SK-N-SH (cell line): Measurements from ENCODE around the gene BIRC3. TPM values are rescaled to one million over a fixed set of nuclear protein-coding genes. Genes with fewer than 3 reads are reported as not detected.

Experiments used
- CTCF ChIA-PET: fragments of 300-600, 350-600 bp; formaldehyde crosslinking; extraction: SDS; loops from one replicate; lab custom pipeline; 2021; lab: Yijun Ruan, JAX
- POLR2A ChIA-PET: fragments of 350-600 bp; sonication (Branson Sonifier 250); formaldehyde crosslinking; extraction: SDS; loops from one replicate; lab custom pipeline; 2020; ENCODE audit warnings: antibody characterized with exemption, inconsistent platforms; lab: Yijun Ruan, JAX
- DNase-seq: peaks from one replicate; pipeline ENCODE4 v3.0.0; 2012
- H2AFZ ChIP-seq: fragments of 200-600 bp; sonication (generic); 2 replicates; pipeline ENCODE4 v1.8.1; 2016; ENCODE audit warnings: antibody characterized with exemption, mild to moderate bottlenecking, low read depth
- H3F3A ChIP-seq: fragments of 200-600 bp; sonication (generic); replicated peaks from 2 replicates; pipeline ENCODE3; 2016; ENCODE audit warnings: antibody characterized with exemption, mild to moderate bottlenecking; ENCODE audit not compliant: insufficient read depth
- H3K27ac ChIP-seq, 2 experiments: fragments of 200-500 bp in 1 of 2; fragments of 200-600 bp in 1 of 2; sonication (Bioruptor generic) in 1 of 2; sonication (generic), shearing (Covaris generic) in 1 of 2; 2 replicates each; pipeline versions ENCODE4 v1.5.1 to v1.6.1; 2014 to 2016; ENCODE audit warnings: low read depth in 2 of 2, inconsistent platforms in 1 of 2, low read length in 1 of 2, mild to moderate bottlenecking in 1 of 2, mixed read lengths in 1 of 2
- H3K27me3 ChIP-seq: fragments of 200-600 bp; sonication (generic), shearing (Covaris generic); 2 replicates; pipeline ENCODE4 v1.6.1; 2016; ENCODE audit warnings: mixed run types; ENCODE audit not compliant: insufficient read depth
- H3K36me3 ChIP-seq, 2 experiments: fragments of 200-500 bp in 1 of 2; fragments of 200-600 bp in 1 of 2; sonication (Bioruptor generic) in 1 of 2; sonication (generic) in 1 of 2; replicated peaks in 1 of 2; 2 replicates each; pipeline versions ENCODE3 to v1.5.1; 2014 to 2016; ENCODE audit warnings: low read length in 1 of 2, mild to moderate bottlenecking in 1 of 2; ENCODE audit not compliant: insufficient read depth in 2 of 2, control insufficient read depth in 1 of 2
- H3K4me1 ChIP-seq, 2 experiments: fragments of 200-500 bp in 1 of 2; fragments of 200-600 bp in 1 of 2; sonication (Bioruptor generic) in 1 of 2; sonication (generic), shearing (Covaris generic) in 1 of 2; 2 replicates each; pipeline versions ENCODE4 v1.5.1 to v1.6.1; 2014 to 2016; ENCODE audit warnings: low read depth in 1 of 2, low read length in 1 of 2, mixed run types in 1 of 2; ENCODE audit not compliant: insufficient read depth in 2 of 2, control insufficient read depth in 1 of 2
- H3K4me2 ChIP-seq: fragments of 200-600 bp; sonication (generic), shearing (Covaris generic); 2 replicates; pipeline ENCODE4 v1.6.1; 2017; ENCODE audit warnings: mixed run types
- H3K4me3 ChIP-seq, 2 experiments: fragments of 200-500 bp in 1 of 2; fragments of 200-600 bp in 1 of 2; sonication (Bioruptor generic) in 1 of 2; sonication (generic), shearing (Covaris generic) in 1 of 2; 2 replicates each; pipeline versions ENCODE4 v1.5.1 to v1.8.1; 2014 to 2016; ENCODE audit warnings: low read depth in 2 of 2, inconsistent platforms in 1 of 2, low read length in 1 of 2, mild to moderate bottlenecking in 1 of 2, mixed read lengths in 1 of 2, moderate library complexity in 1 of 2
- H3K79me2 ChIP-seq: fragments of 200-600 bp; sonication (generic); 2 replicates; pipeline ENCODE4 v1.8.1; 2017; ENCODE audit warnings: mild to moderate bottlenecking; ENCODE audit not compliant: insufficient read depth
- H3K9ac ChIP-seq: fragments of 200-600 bp; sonication (generic); 2 replicates; pipeline ENCODE4 v1.6.1; 2017; ENCODE audit warnings: mixed run types
- H3K9me2 ChIP-seq: fragments of 200-600 bp; sonication (generic); 2 replicates; pipeline ENCODE4 v1.6.1; 2017; ENCODE audit warnings: mixed run types
- H3K9me3 ChIP-seq: fragments of 200-600 bp; sonication (generic); 2 replicates; pipeline ENCODE4 v1.6.1; 2017; ENCODE audit warnings: mixed run types, mild to moderate bottlenecking, moderate library complexity
- H4K20me1 ChIP-seq: fragments of 200-600 bp; sonication (generic); 2 replicates; pipeline ENCODE4 v1.6.1; 2017; ENCODE audit warnings: mild to moderate bottlenecking, mixed run types; ENCODE audit not compliant: insufficient read depth
- CHD2 ChIP-seq: fragments of 150-350 bp; IDR thresholded peaks from 2 replicates; pipeline ENCODE4 v1.6.1; 2018; ENCODE audit warnings: low read length; ENCODE audit not compliant: partially characterized antibody
- EP300 ChIP-seq, 2 experiments: IDR thresholded peaks; 2 replicates each; pipeline versions ENCODE4 v1.4.0 to v1.6.1; 2012; ENCODE audit warnings: borderline replicate concordance in 1 of 2, low read depth in 1 of 2, low read length in 1 of 2
- FOSL2 ChIP-seq: IDR thresholded peaks from 2 replicates; pipeline ENCODE4 v1.4.0; 2012; ENCODE audit warnings: low read depth, mild to moderate bottlenecking, moderate library complexity, borderline replicate concordance
- FOXJ3 ChIP-seq: sonication (generic); formaldehyde crosslinking; IDR thresholded peaks from 2 replicates; pipeline ENCODE4 v1.5.1; 2020; ENCODE audit warnings: mild to moderate bottlenecking, missing genetic modification reagents
- JUND ChIP-seq: IDR thresholded peaks from 2 replicates; pipeline ENCODE4 v1.4.0; 2012
- MXI1 ChIP-seq: IDR thresholded peaks from 2 replicates; pipeline ENCODE4 v1.6.1; 2012; ENCODE audit warnings: mild to moderate bottlenecking, low read depth, low read length, improper control_type of control experiment
- NFIC ChIP-seq: IDR thresholded peaks from 2 replicates; pipeline ENCODE4 v1.4.0; 2012; ENCODE audit warnings: borderline replicate concordance
- POLR2AphosphoS5 ChIP-seq: IDR thresholded peaks from 2 replicates; pipeline ENCODE4 v1.6.1; 2012; ENCODE audit warnings: low read depth, low read length
- RCOR1 ChIP-seq: fragments of 150-350 bp; IDR thresholded peaks from 2 replicates; pipeline ENCODE4 v1.6.1; 2017; ENCODE audit warnings: antibody characterized with exemption, low read length
- RXRA ChIP-seq: IDR thresholded peaks from 2 replicates; pipeline ENCODE4 v1.4.0; 2012; ENCODE audit warnings: low read depth, mild to moderate bottlenecking, borderline replicate concordance
- SIN3A ChIP-seq: IDR thresholded peaks from 2 replicates; pipeline ENCODE4 v1.6.1; 2012; ENCODE audit warnings: low read depth, mild to moderate bottlenecking, low read length, moderate library complexity, borderline replicate concordance
- TCF12 ChIP-seq: IDR thresholded peaks from 2 replicates; pipeline ENCODE4 v1.4.0; 2012
- TEAD4 ChIP-seq: IDR thresholded peaks from 2 replicates; pipeline ENCODE4 v1.4.0; 2012; ENCODE audit warnings: mild to moderate bottlenecking, borderline replicate concordance; ENCODE audit not compliant: insufficient read depth
- YY1 ChIP-seq: IDR thresholded peaks from 2 replicates; pipeline ENCODE4 v1.4.0; 2012; ENCODE audit warnings: low read depth, mild to moderate bottlenecking
- WGBS: methylation state at CpG from one replicate; pipeline ENCODE4 v1.1.6; 2017; ENCODE audit warnings: low lambda C conversion rate; 5-methylcytosine and 5-hydroxymethylcytosine counted together
- polyA plus RNA-seq, 3 experiments: library from polyadenylated mRNA; depleted of rRNA; stranded (reverse); fragments of >200 nt; gene quantifications; 2 replicates each; pipeline ENCODE4 v1.2.3, GENCODE V29; 2012
- TF ChIP-seq, protein P1 (sequence below): IDR thresholded peaks from 2 replicates; pipeline ENCODE4; 2012
- TF ChIP-seq, protein P2 (sequence below): IDR thresholded peaks from 2 replicates; pipeline ENCODE4 v1.4.0; 2012; ENCODE audit warnings: low read depth
- TF ChIP-seq, protein P3 (sequence below): fragments of 200-600 bp; sonication (generic); IDR thresholded peaks from 2 replicates; pipeline ENCODE4 v1.6.1; 2017; ENCODE audit warnings: antibody characterized with exemption, mild to moderate bottlenecking, moderate library complexity
- TF ChIP-seq, protein P4 (sequence below): IDR thresholded peaks from 2 replicates; pipeline ENCODE4 v1.4.0; 2012; ENCODE audit warnings: low read depth, borderline replicate concordance

The BIRC3 gene
- polyA plus RNA-seq (2012; rRNA removed): 0.46 and 0.62 TPM in 2 replicates
- 0.66 and 0.93 TPM in 2 replicates for polyA plus RNA-seq (2012; cell fraction: cytosol; rRNA removed)
- 0.26 and 0.57 TPM in 2 replicates for polyA plus RNA-seq (2012; cell fraction: nucleus; rRNA removed)

DNA sequence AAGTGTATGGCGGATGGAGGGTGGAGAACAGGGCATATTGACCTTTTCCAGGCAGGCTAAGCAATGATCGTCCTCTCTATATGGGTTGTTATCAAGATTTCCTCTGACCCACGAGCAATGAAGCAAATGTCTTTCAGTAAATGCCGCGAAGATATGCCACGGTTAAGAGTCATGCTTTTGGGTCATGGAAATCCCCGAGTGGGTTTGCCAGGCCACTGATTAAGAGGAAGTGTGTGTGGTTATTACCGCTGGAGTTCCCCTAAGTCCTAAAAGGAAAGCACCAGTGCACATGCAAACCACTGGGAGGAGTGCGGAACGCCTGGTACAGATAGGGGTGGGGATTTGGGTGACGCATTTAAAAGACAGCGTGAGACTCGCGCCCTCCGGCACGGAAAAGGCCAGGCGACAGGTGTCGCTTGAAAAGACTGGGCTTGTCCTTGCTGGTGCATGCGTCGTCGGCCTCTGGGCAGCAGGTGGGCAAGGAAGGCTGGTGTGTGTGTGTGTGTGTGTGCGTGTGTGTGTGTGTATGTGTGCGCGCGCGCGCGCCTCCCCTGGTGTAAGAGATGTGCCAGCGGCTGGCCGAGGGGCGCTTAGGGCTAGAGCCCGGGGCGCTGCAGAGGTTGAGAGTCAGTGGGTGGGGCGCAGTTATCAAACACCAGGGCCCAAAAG is at the start of gene BIRC3:
Gene BIRC3, plus strand, starts transcription at position 386 of the 669 bp plus-strand sequence. CDS start 7,026 bp downstream, outside the sequence.
- Histone ChIP-seq H3K9me2 (no peaks in the 10 kb centered on the region), H3F3A (peaks cover 21% of the 10 kb centered on the region), H3K27ac (peak within 1 kb of the TSS in 1 of 2 experiments; percentile 41; a peak in 1 of 4 replicates), H3K27me3 (no peaks in the 10 kb centered on the region), H3K9me3 (no peaks in the 10 kb centered on the region), H2AFZ (peak within 1 kb of the TSS; percentile 78), H3K4me3 (peak within 1 kb of the TSS; percentile 52 to 66), H3K9ac (peak within 1 kb of the TSS; percentile 39), H3K4me2 (peak within 1 kb of the TSS; percentile 90), H3K79me2 (peaks cover 3% of the 10 kb centered on the region; the same call in 1 of the 2 replicates), H4K20me1 (no peaks in the 10 kb centered on the region), H3K36me3 (no peaks in the 10 kb centered on the region), H3K4me1 (peaks cover 8 to 16% of the 10 kb centered on the region in 2 experiments; a peak in 2 of 4 replicates)
- ChIA-PET POLR2A (no interaction called here), CTCF (interaction anchor here (1.9 kb wide), 2 partner anchors 24 to 25 kb away, joined by 6 to 13 read pairs; no protein-coding TSS in a partner anchor)
- TF ChIP-seq EP300 (IDR thresholded peaks at IDR 0.05; ENCODE audit: borderline replicate concordance in 1 of 2, low read depth in 1 of 2, low read length in 1 of 2) (peak in 1 of 2 experiments; percentile 27; a peak in 1 of 4 replicates), TCF12 (peak; percentile 40; the same call in 1 of the 2 replicates), NFIC (0 out of 2 replicates have a peak, but pooled peaks have one; percentile 18), MXI1 (peak; percentile 65; the same call in 1 of the 2 replicates), JUND (no peak), SIN3A (0 out of 2 replicates have a peak, but pooled peaks have one; percentile 45), TEAD4 (no peak), RCOR1 (0 out of 2 replicates have a peak, but pooled peaks have one; percentile 5)
- TF ChIP-seq, protein P1, sequence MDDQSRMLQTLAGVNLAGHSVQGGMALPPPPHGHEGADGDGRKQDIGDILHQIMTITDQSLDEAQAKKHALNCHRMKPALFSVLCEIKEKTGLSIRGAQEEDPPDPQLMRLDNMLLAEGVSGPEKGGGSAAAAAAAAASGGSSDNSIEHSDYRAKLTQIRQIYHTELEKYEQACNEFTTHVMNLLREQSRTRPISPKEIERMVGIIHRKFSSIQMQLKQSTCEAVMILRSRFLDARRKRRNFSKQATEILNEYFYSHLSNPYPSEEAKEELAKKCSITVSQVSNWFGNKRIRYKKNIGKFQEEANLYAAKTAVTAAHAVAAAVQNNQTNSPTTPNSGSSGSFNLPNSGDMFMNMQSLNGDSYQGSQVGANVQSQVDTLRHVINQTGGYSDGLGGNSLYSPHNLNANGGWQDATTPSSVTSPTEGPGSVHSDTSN: peak; percentile 31; the same call in 1 of the 2 replicates
- TF ChIP-seq, protein P2, sequence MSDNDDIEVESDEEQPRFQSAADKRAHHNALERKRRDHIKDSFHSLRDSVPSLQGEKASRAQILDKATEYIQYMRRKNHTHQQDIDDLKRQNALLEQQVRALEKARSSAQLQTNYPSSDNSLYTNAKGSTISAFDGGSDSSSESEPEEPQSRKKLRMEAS: peak; percentile 80
- TF ChIP-seq, protein P3, sequence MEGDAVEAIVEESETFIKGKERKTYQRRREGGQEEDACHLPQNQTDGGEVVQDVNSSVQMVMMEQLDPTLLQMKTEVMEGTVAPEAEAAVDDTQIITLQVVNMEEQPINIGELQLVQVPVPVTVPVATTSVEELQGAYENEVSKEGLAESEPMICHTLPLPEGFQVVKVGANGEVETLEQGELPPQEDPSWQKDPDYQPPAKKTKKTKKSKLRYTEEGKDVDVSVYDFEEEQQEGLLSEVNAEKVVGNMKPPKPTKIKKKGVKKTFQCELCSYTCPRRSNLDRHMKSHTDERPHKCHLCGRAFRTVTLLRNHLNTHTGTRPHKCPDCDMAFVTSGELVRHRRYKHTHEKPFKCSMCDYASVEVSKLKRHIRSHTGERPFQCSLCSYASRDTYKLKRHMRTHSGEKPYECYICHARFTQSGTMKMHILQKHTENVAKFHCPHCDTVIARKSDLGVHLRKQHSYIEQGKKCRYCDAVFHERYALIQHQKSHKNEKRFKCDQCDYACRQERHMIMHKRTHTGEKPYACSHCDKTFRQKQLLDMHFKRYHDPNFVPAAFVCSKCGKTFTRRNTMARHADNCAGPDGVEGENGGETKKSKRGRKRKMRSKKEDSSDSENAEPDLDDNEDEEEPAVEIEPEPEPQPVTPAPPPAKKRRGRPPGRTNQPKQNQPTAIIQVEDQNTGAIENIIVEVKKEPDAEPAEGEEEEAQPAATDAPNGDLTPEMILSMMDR: peak; percentile 39
- DNase-seq: peak; percentile 62
- WGBS: 6% methylated on average over 22 of the region's 34 CpGs

DNA sequence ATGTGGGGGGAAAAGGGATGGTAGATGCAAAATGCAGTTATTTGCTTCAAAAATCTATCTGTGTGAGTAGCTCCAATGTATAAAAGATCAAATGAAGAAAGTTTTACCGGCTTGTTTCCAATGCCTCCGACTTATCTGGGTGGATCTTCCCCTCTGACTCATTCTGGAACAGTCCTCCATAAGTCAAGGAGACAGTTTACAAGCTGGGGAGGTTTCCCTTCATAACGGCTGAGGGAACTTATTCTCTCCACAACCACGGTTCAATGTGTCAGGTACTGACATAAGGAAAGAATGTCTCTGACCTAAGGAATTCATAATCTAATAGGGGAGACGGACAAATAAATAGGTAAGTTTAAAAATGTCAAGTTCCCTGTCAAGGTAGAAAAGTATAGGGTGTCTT is 49.7 kb upstream of the BIRC3 start:
- Histone ChIP-seq H3K9me2 (no peaks in the 10 kb centered on the region), H3K27ac (peak overlapping the region; percentile 75 to 77; a peak in 3 of 4 replicates), H3K36me3 (no peaks in the 10 kb centered on the region), H3F3A (peaks cover 43% of the 10 kb centered on the region), H3K9ac (no peak overlapping the region; the same call in 1 of the 2 replicates), H2AFZ (peak overlapping the region; percentile 57), H4K20me1 (no peaks in the 10 kb centered on the region), H3K4me3 (peak overlapping the region; percentile 35 to 52; a peak in 3 of 4 replicates), H3K4me1 (peaks cover 6 to 32% of the 10 kb centered on the region in 2 experiments), H3K27me3 (no peaks in the 10 kb centered on the region), H3K4me2 (peak overlapping the region; percentile 73), H3K9me3 (no peaks in the 10 kb centered on the region), H3K79me2 (no peaks in the 10 kb centered on the region)
- POLR2A ChIA-PET: no interaction called here
- 3% methylated on average over 5 of the region's 5 CpGs for WGBS
- CTCF ChIA-PET: interaction anchor here (1.3 to 1.8 kb wide), 3 partner anchors 16 to 228 kb away, joined by 3 to 9 read pairs (median 6); no protein-coding TSS in a partner anchor
- no peak for DNase-seq
- TF ChIP-seq POLR2AphosphoS5 (peak; percentile 57; the same call in 1 of the 2 replicates), FOSL2 (peak; percentile 85), TCF12 (peak; percentile 77), RXRA (no peak), JUND (peak; percentile 88), SIN3A (no peak), YY1 (no peak), NFIC (peak; percentile 63; the same call in 1 of the 2 replicates), CHD2 (no peak), FOXJ3 (no peak), EP300 (IDR thresholded peaks at IDR 0.05; ENCODE audit: borderline replicate concordance in 1 of 2, low read depth in 1 of 2, low read length in 1 of 2) (peak in 1 of 2 experiments; percentile 44; a peak in 2 of 4 replicates)
- TF ChIP-seq, protein P1: peak; percentile 91
- TF ChIP-seq, protein P4, sequence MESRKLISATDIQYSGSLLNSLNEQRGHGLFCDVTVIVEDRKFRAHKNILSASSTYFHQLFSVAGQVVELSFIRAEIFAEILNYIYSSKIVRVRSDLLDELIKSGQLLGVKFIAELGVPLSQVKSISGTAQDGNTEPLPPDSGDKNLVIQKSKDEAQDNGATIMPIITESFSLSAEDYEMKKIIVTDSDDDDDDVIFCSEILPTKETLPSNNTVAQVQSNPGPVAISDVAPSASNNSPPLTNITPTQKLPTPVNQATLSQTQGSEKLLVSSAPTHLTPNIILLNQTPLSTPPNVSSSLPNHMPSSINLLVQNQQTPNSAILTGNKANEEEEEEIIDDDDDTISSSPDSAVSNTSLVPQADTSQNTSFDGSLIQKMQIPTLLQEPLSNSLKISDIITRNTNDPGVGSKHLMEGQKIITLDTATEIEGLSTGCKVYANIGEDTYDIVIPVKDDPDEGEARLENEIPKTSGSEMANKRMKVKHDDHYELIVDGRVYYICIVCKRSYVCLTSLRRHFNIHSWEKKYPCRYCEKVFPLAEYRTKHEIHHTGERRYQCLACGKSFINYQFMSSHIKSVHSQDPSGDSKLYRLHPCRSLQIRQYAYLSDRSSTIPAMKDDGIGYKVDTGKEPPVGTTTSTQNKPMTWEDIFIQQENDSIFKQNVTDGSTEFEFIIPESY: no peak
